GM23248 (cell line): ENCODE measurements around the gene DUSP1. TPM values are rescaled to one million over a fixed set of nuclear protein-coding genes. Genes with fewer than 3 reads are reported as not detected.

ENCODE experiments used
- DNase-seq: peaks from one replicate; pipeline ENCODE4 v3.0.0-alpha.2; 2015
- H2AFZ ChIP-seq: fragments of 200-600 bp; sonication (generic); 2 replicates; pipeline ENCODE4 v1.6.1; 2016; ENCODE audit warnings: antibody characterized with exemption
- H3F3A ChIP-seq: fragments of 200-600 bp; sonication (generic); 2 replicates; pipeline ENCODE4 v1.6.1; 2016; ENCODE audit warnings: mild to moderate bottlenecking, antibody characterized with exemption, mixed run types; ENCODE audit not compliant: insufficient read depth
- H3K27ac ChIP-seq: fragments of 200-600 bp; sonication (generic); 2 replicates; pipeline ENCODE4 v1.5.1; 2016; ENCODE audit warnings: mild to moderate bottlenecking
- H3K27me3 ChIP-seq: fragments of 200-600 bp; sonication (generic); replicated peaks from 2 replicates; pipeline ENCODE4 v1.6.1; 2016; ENCODE audit warnings: mild to moderate bottlenecking; ENCODE audit not compliant: insufficient read depth
- H3K36me3 ChIP-seq: fragments of 200-600 bp; sonication (generic); 2 replicates; pipeline ENCODE4 v1.6.1; 2016; ENCODE audit warnings: low read depth, mild to moderate bottlenecking
- H3K4me1 ChIP-seq: fragments of 200-600 bp; sonication (generic); 2 replicates; pipeline ENCODE4 v1.6.1; 2016; ENCODE audit warnings: mild to moderate bottlenecking; ENCODE audit not compliant: insufficient read depth
- H3K4me2 ChIP-seq: fragments of 200-600 bp; sonication (generic); one replicate; pipeline ENCODE4 v1.6.1; 2016; ENCODE audit warnings: mild to moderate bottlenecking; ENCODE audit not compliant: unreplicated experiment
- H3K4me3 ChIP-seq: fragments of 200-600 bp; sonication (generic); 2 replicates; pipeline ENCODE4 v1.5.1; 2016; ENCODE audit warnings: mild to moderate bottlenecking
- H3K79me2 ChIP-seq: fragments of 200-600 bp; sonication (generic); 2 replicates; pipeline ENCODE4 v1.6.1; 2016; ENCODE audit warnings: mild to moderate bottlenecking; ENCODE audit not compliant: insufficient read depth
- H3K9ac ChIP-seq: fragments of 200-600 bp; sonication (generic); 2 replicates; pipeline ENCODE4 v1.6.1; 2016; ENCODE audit warnings: mild to moderate bottlenecking
- H3K9me2 ChIP-seq: fragments of 200-600 bp; sonication (generic); 2 replicates; pipeline ENCODE4 v1.6.1; 2016; ENCODE audit warnings: mixed run types, mild to moderate bottlenecking, moderate library complexity; ENCODE audit not compliant: insufficient read depth
- H3K9me3 ChIP-seq: fragments of 200-600 bp; sonication (generic); one replicate; pipeline ENCODE4 v1.6.1; 2017; ENCODE audit warnings: low read depth
- H4K20me1 ChIP-seq: fragments of 200-600 bp; sonication (generic); 2 replicates; pipeline ENCODE4 v1.6.0; 2016; ENCODE audit not compliant: insufficient read depth
- EZH2 ChIP-seq: fragments of 200-600 bp; sonication (generic); IDR thresholded peaks from 2 replicates; pipeline ENCODE4 v1.6.1; 2018; ENCODE audit warnings: antibody characterized with exemption, mild to moderate bottlenecking; ENCODE audit not compliant: insufficient read depth, poor library complexity, severe bottlenecking
- EZH2phosphoT487 ChIP-seq: fragments of 200-600 bp; sonication (generic); IDR thresholded peaks from 2 replicates; pipeline ENCODE4 v1.6.1; 2018; ENCODE audit warnings: antibody characterized with exemption, moderate library complexity, mild to moderate bottlenecking, low read depth; ENCODE audit not compliant: insufficient read depth
- WGBS, 2 experiments: methylation state at CpG; one replicate each; pipeline ENCODE4 v1.1.6; 2015 to 2017; ENCODE audit warnings: low lambda C conversion rate in 2 of 2, low coverage in 1 of 2; ENCODE audit errors: missing lambda C conversion rate in 2 of 2; 5-methylcytosine and 5-hydroxymethylcytosine counted together
- in situ Hi-C: fragments of 300-500 bp; cut with MboI; formaldehyde crosslinking; loops from 2 replicates; pipeline ENCODE4 v1.15.0; 2020
- polyA plus RNA-seq: library from polyadenylated mRNA; unstranded; fragments of >200 nt; fragmentation: Nextera tagmentation; extraction: Ambion mirVana; gene quantifications from 2 replicates; pipeline ENCODE4 v1.2.1, GENCODE V29; 2016
- total RNA-seq: library from RNA; depleted of rRNA; stranded (reverse); fragments of >200 nt; shearing (Covaris generic); gene quantifications from 2 replicates; pipeline ENCODE4 v1.2.3, GENCODE V29; 2014

The DUSP1 gene
- total and polyA plus RNA-seq, 2 experiments from 2014 or later = 264 to 443 TPM

DNA sequence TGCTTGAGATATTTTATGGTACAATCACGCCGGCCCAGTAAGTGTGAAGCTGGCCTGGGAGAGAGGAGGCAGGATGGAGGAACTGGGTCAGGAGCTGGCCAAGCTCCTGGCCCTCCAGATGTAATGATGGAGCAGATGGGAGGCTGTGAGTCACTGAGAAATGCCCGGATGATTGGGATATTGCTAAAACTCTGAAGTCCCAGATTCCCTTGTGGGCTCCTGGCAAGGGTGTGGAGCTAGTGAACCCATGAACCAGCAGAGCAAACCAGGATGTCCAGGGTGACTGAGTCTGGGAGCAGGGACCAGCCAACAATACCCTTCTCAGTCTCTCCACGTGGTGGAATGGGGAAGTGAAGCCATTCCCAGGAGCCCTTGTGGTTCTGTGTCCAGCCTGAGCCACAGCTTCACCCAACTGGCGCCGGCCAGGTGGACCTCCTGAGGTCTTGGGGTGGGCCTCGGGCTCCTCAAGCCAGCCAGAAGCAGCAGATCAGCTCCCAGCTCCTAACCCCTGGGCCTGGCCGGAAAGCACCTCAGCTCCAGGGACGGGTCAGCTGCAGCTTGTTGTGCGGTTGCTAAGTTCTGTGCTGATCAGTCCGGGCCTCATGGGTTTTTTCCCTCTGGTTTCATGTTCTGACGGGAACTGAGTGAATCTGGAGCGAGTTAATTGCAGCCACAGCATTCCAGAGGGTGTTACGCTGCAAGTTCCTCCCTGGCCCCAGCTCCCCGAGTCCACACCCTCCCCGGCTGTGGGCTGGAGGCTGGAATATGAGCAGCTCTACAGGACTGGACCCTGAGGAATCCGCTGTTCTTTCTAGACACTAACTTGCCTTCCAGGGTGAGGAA, 37.6 kb downstream of the DUSP1 start:
- H2AFZ ChIP-seq = no peak overlapping the region
- in situ Hi-C loops = no loop called here

GRCh38 chr5:172732201-172732865, 38.7 kb downstream of the DUSP1 start:
- Histone ChIP-seq H3K9me2 (no peaks in the 10 kb centered on the region), H3K27ac (peak overlapping the region; percentile 100), H4K20me1 (no peaks in the 10 kb centered on the region), H3K4me1 (peaks cover 27% of the 10 kb centered on the region), H3F3A (peaks cover 30% of the 10 kb centered on the region), H3K9me3 (no peaks in the 10 kb centered on the region), H3K9ac (peak overlapping the region; percentile 95), H2AFZ (no peak overlapping the region; the same call in 1 of the 2 replicates), H3K36me3 (no peaks in the 10 kb centered on the region), H3K4me3 (no peak overlapping the region), H3K4me2 (peak overlapping the region; percentile 54), H3K27me3 (no peaks in the 10 kb centered on the region), H3K79me2 (no peaks in the 10 kb centered on the region)
- TF ChIP-seq EZH2 (no peak), EZH2phosphoT487 (no peak)
- 83 to 84% methylated on average over 12 to 14 of the region's 14 CpGs for WGBS, 2 experiments
- in situ Hi-C loops = no loop called here
- DNase-seq = no peak

More for the DNA sequence above, 37.6 kb downstream of the DUSP1 start:
- Histone ChIP-seq H3K79me2 (no peaks in the 10 kb centered on the region), H3K9me3 (no peaks in the 10 kb centered on the region), H3K4me3 (peak overlapping the region; percentile 48), H3K36me3 (no peaks in the 10 kb centered on the region), H3K4me2 (peak overlapping the region; percentile 74), H3K27me3 (no peaks in the 10 kb centered on the region), H4K20me1 (no peaks in the 10 kb centered on the region), H3K9ac (peak overlapping the region; percentile 95), H3K4me1 (peaks cover 27% of the 10 kb centered on the region), H3K27ac (peak overlapping the region; percentile 100), H3K9me2 (no peaks in the 10 kb centered on the region), H3F3A (peaks cover 30% of the 10 kb centered on the region)
- TF ChIP-seq EZH2phosphoT487 = no peak
- no peak for TF ChIP-seq EZH2
- DNase-seq = peak; percentile 99
- WGBS, 2 experiments = 1% methylated on average over 17 of the region's 17 CpGs

DNA sequence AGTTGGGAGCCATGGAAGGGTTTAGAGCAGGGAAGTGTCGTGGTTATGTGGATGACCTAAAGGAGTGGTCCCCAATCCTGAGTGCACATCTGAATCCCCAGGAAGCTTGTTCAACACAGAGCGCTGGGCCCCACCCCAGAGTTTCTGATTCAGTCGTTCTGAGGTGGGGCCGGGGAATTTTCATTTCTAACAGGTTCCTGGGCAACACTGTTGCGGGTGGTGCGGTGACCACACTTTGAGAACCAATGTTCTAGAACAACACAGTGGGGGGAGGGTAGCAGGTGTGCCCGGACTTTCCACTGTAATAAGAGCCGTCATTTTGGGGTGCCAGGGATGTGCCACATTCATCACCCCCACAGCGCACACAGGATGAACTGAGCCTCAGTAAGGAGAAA, 39.3 kb downstream of the DUSP1 start:
- no peaks in the 10 kb centered on the region for H3K9me3 ChIP-seq
- no peak overlapping the region for H3K4me3 ChIP-seq
- no peaks in the 10 kb centered on the region for H3K79me2 ChIP-seq
- no peak overlapping the region for H3K4me2 ChIP-seq
- WGBS, 2 experiments = 75 to 78% methylated on average over 8 to 9 of the region's 9 CpGs
- H2AFZ ChIP-seq = no peak overlapping the region
- peak overlapping the region; percentile 100 for H3K27ac ChIP-seq
- H3K27me3 ChIP-seq = no peaks in the 10 kb centered on the region
- peaks cover 30% of the 10 kb centered on the region for H3F3A ChIP-seq
- peaks cover 27% of the 10 kb centered on the region for H3K4me1 ChIP-seq
- in situ Hi-C loops = no loop called here
- no peaks in the 10 kb centered on the region for H4K20me1 ChIP-seq
- no peaks in the 10 kb centered on the region for H3K9me2 ChIP-seq
- no peak for TF ChIP-seq EZH2
- H3K9ac ChIP-seq = no peak overlapping the region; the same call in 1 of the 2 replicates
- H3K36me3 ChIP-seq = no peaks in the 10 kb centered on the region
- no peak for DNase-seq

GRCh38 chr5:172730981-172731679, 39.9 kb downstream of the DUSP1 start:
- DNase-seq = peak; percentile 34
- Histone ChIP-seq H3K36me3 (no peaks in the 10 kb centered on the region), H3F3A (peaks cover 30% of the 10 kb centered on the region), H4K20me1 (no peaks in the 10 kb centered on the region), H3K27me3 (no peaks in the 10 kb centered on the region), H3K9me3 (no peaks in the 10 kb centered on the region), H3K27ac (no peak overlapping the region), H3K4me3 (no peak overlapping the region), H3K79me2 (no peaks in the 10 kb centered on the region), H3K9me2 (no peaks in the 10 kb centered on the region), H2AFZ (no peak overlapping the region), H3K4me1 (peaks cover 27% of the 10 kb centered on the region), H3K9ac (no peak overlapping the region), H3K4me2 (no peak overlapping the region)
- no peak for TF ChIP-seq EZH2
- TF ChIP-seq EZH2phosphoT487 = no peak
- in situ Hi-C loops = no loop called here
- WGBS, 2 experiments = 81 to 84% methylated on average over 16 of the region's 16 CpGs
